Stimulated activated CD4-positive, alpha-beta T cell treated with anti-CD3 and anti-CD28 coated beads, TNF-alpha, amount 100 ng/mL, for 1 hour (primary cell): Measurements from ENCODE around the gene CAMK2B.

Experiments
- DNase-seq, 3 donors: peaks; one replicate each; pipeline ENCODE4 v3.0.0-alpha.2; 2020; ENCODE audit warnings: low read depth in 3 of 3, low spot score in 1 of 3

Gene CAMK2B

GRCh38 chr7:44275957-44276570 lies 49.3 kb downstream of the CAMK2B start:
- no peak for DNase-seq

DNA sequence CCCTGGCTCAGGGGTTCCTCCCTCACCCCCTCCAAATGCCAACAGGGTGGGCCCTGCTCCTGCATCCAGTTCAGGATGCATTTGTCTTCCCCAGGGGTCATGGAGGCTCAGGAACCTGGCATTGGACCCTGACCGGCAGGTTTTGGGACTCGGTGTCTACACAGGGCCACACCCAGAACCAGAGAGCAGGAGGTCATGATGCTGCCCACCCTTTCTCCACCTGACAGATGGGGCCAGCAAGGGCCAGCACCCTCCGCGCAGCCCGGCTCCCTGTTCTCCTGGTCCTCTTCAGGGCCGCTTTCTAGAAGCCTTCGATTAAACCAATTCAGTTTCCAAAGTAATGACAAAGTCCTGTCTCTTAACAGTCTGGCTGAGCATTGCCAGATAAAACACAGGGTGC lies 50.2 kb downstream of the CAMK2B start:
- DNase-seq, result no peak

DNA sequence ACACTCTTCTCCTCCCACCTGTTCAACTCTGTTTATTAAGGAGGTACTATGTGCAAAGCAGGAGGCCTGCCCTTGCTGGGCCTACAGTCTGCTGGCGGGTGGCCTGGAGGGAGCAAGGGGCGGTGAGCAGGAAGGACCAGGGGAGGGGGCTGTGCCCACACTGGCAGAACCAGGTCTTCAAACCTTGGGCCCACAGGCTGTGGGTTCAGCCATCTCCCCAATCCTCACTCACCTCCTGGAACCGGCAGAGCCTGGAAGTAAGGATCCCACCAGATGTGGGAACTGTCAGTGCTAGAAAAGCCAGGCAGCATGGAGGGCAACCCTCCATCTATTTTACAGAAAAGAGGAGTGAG lies 50.8 kb downstream of the CAMK2B start:
- DNase-seq, result no peak

GRCh38 chr7:44273681-44274622 lies 51.4 kb downstream of the CAMK2B start:
- no peak for DNase-seq

GRCh38 chr7:44272981-44273380 lies 52.4 kb downstream of the CAMK2B start:
- DNase-seq, result no peak

- DNase-seq, result no peak
These were observed 52.9 kb downstream of the CAMK2B start for GRCh38 chr7:44272456-44272855.

DNA sequence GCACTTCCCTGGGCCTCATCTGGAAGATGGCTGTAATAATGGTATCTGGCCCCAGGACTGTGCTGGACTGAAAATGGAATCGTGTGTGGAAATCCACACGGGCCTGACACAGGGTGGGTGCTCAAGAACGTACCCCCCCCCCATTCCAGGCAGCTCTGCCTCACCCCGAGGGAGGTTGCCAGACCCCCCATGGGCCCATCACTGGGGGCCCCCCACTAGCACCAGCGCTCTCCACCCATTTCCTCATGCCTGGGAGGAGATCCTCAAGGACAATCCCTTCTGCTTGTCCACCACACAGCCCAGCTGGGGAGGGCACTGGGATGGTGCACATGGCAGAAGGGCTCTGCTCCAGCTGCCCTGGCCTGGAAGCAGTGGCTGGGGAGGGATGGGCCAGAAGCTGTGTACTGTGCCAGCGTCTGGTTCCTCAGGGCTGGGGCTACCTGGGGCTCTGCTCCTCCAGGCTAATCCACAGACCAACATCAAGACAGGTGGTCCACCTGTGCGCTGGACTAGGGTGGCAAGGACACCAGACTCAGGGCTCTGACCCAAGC lies 55.4 kb downstream of the CAMK2B start:
- no peak for DNase-seq

DNA sequence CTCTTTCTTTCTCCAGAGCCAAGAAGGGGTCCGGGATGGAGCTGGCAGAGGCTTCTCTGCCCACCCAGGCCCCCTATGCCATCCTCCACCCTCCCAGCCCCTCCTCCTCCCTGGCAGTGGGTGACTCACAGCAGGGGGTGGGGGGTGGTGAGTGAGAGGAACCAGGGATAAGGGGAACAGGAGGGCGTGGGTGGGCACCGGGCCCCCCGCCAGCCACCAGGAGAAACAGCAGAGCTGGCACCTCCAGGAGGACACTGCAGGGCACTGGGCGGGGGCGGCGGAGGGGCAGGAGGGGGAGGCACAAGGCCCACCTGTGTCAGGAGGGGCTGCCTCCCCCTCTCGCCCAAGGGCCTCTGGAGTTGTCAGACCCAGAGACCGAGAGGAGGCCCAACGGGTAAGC lies 56.0 kb downstream of the CAMK2B start:
- no peak for DNase-seq

DNA sequence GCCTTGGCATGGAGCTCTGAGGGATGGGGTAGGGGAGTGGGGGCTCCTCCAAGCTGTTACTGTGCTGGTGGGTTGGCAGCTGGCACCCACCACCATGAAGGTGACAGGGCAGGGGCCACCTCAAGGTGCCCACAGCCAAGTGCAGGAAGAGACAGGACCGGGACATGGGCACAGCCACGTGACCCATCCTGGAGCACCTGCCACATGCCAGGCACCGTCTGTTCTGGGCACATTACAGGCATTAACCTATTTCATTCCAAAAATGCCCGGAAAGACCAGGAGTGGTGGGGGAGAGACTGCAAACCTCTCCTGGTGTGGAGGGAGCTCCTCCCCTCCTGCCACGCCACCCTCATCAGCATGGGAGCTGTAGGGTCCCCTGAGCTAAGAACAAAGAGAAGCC lies 56.7 kb downstream of the CAMK2B start:
- DNase-seq, result no peak

GRCh38 chr7:44267719-44268421 lies 57.5 kb downstream of the CAMK2B start:
- no peak for DNase-seq

DNA sequence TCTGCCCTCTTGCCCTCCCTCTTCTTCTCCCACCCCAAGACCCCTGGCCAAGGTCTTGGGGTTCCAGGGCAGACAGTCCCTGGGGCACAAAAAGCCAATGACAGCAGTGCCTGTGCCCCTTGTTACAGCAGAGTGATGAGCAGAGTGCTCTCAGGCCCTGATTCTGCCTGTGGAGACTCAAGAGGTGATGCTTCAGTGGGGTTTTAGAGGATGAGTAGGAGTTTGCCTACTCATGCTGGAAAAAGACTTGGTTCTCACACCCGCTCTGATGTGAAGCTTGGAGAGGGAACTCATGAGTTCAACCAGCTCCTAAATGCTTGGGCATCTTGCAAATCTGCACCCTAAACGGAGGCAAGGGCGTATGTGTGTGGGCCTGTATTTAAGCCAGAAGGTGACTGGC lies 58.2 kb downstream of the CAMK2B start:
- DNase-seq, result no peak

DNA sequence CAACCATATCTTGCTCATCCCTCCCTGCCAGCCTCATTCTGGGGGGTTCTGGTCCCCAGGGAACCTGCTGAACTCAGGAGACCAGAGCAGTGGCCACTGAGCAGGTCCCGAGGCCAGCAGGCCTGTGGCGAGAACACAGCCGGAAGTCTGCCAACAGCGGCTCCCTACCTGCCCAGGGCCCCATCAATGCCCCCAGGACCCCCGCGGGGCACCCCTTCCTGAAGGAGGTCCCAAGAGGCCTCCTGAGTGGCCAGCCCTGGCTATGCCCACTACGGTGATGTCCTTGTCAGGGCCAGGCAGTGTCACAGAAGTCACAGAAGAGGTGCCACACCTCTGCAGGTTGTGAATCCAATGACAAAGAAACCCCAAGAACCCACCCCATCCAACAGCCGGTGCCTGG lies 58.9 kb downstream of the CAMK2B start:
- no peak for DNase-seq

GRCh38 chr7:44265728-44266127 lies 59.7 kb downstream of the CAMK2B start:
- no peak for DNase-seq

- no peak for DNase-seq
These were observed 61.0 kb downstream of the CAMK2B start for GRCh38 chr7:44264221-44264931.

- no peak for DNase-seq
These were observed 61.9 kb downstream of the CAMK2B start for GRCh38 chr7:44263326-44264082.

- DNase-seq, result no peak
These were observed 63.4 kb downstream of the CAMK2B start for GRCh38 chr7:44262031-44262430.

GRCh38 chr7:44261240-44261639 lies 64.2 kb downstream of the CAMK2B start:
- no peak for DNase-seq

DNA sequence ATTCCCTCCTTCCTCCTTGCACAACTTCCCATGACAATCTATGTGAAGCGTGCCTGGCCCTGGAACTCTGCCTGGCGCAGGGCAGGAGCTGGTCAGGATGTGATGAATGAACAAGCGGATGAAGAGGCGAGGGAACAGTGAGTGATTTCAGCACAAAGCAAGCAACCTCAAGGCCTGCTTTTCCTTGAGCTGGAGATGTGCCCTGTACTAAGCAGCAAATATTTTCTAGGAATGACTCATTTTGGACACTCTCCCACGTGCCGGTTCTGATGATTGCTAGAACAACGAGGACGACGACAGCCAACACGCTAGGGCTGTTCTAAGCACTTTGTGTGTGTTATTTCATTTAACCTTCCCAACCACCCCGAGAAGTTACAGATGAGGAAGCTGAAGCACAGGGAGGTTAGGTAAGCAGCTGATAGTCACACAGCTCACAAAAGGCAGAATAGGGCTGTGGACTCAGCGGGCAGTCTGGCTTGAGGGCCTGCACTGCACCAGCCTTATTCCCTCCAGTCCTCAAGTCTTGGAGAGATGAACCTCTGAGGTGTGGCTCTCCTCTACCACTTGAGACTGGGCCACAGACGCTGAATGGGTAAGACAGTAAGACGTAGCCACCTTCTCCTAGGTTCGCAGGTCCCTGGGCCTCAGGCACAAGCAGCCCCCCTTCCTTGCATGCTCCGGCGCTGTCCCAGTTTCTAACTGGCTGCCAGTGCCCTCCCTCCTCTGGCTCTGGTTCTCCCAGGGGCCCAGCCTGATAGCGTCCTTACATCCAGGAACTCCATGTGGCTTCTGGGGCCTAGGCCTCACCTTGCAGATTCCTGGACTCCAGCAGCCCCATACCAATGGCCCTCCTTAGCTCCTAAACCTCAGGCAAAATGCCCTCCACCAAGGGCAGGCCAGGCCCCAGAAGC lies 65.6 kb downstream of the CAMK2B start:
- no peak for DNase-seq

DNA sequence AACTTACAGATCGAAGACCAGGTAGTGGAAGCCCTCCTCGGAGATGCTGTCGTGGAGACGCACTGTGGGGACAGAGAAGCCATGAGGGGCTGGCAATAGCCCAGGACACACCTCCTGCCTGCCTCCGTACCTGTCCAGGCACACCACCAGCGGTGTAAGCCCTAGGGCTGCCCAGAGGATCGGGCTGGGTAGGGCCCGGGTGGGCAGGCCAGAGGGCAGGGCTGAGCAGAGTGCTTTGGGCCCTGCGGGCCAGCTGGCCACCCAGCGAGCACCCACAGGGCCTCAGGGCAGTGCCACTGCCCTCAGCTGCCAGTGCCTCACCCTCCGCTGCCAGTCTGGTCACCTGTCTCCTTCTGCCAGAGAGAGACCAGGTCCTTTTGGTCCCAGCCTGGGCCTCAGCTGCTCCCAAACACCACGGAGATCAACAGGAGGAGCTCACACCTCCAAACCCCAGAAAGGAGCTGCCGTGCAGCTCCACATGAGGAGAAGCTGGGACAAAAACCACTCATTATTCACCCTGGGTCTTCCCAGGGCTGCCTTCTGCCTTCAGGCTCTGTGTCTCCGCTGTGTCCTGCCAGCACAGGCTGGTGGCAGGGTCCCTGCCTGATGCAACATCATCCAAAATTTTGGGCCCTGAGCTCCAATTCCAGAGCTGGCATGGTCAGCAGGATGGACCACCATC lies 66.4 kb downstream of the CAMK2B start:
- no peak for DNase-seq
